BJ (cell line): ENCODE results near the gene ELAVL2. TPM values are rescaled to one million over a fixed set of nuclear protein-coding genes. Genes with fewer than 3 reads are reported as not detected.

Experiments
- CTCF ChIA-PET: fragments of 350-600 bp; formaldehyde crosslinking; extraction: SDS; loops from one replicate; lab custom pipeline; 2021; ENCODE audit warnings: antibody characterized with exemption, inconsistent platforms; lab: Yijun Ruan, JAX
- POLR2A ChIA-PET: fragments of 300-600 bp; sonication (Branson Sonifier 250); formaldehyde crosslinking; extraction: SDS; loops from one replicate; lab custom pipeline; 2021; ENCODE audit warnings: antibody characterized with exemption; lab: Charles Lee
- DNase-seq: peaks from one replicate; pipeline ENCODE4 v3.0.0-alpha.2; 2011; ENCODE audit warnings: low read depth
- H3K27me3 ChIP-seq: 2 replicates; pipeline ENCODE4 v1.6.0; 2011; ENCODE audit warnings: low read length; ENCODE audit not compliant: control insufficient read depth, insufficient read depth
- H3K36me3 ChIP-seq: 2 replicates; pipeline ENCODE4 v1.5.1; 2011; ENCODE audit warnings: low read length; ENCODE audit not compliant: control insufficient read depth, insufficient read depth
- H3K4me3 ChIP-seq: 2 replicates; pipeline ENCODE4 v1.5.1; 2011; ENCODE audit warnings: low read depth, mild to moderate bottlenecking, control low read depth, low read length
- polyA plus RNA-seq: library from polyadenylated mRNA; depleted of rRNA; stranded (reverse); fragments of >200 nt; gene quantifications from 2 replicates; pipeline ENCODE4 v1.2.3, GENCODE V29; 2011
- TF ChIP-seq, protein P1 (sequence below): IDR thresholded peaks from 2 replicates; pipeline ENCODE4 v1.5.1; 2011; ENCODE audit warnings: low read depth, mild to moderate bottlenecking, control low read depth, inconsistent platforms, low read length, moderate library complexity; ENCODE audit not compliant: insufficient read depth

Gene ELAVL2
- polyA plus RNA-seq, 1 experiment, result 0.04 TPM

DNA sequence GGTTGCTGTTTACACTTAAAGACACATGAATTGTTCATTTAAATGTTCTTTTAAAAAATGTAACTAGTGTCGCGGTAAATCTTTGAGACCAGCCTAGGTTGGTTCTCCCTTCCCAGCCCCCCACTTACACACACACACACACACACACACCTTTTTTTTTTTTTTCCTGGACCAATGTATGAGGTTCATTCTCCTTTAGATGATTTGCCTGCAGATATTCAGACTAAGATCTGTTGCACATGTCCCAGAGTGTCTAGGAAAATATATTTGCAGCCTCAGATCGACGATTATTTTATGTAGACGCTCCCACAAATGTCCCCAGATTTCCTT lies 4.4 kb upstream of the ELAVL2 start:
- Histone ChIP-seq H3K4me3 (no peak overlapping the region), H3K27me3 (peaks cover 1% of the 10 kb centered on the region; the same call in 1 of the 2 replicates), H3K36me3 (no peaks in the 10 kb centered on the region)
- ChIA-PET POLR2A (no interaction called here), CTCF (no interaction called here)
- no peak for DNase-seq
- TF ChIP-seq, protein P1, sequence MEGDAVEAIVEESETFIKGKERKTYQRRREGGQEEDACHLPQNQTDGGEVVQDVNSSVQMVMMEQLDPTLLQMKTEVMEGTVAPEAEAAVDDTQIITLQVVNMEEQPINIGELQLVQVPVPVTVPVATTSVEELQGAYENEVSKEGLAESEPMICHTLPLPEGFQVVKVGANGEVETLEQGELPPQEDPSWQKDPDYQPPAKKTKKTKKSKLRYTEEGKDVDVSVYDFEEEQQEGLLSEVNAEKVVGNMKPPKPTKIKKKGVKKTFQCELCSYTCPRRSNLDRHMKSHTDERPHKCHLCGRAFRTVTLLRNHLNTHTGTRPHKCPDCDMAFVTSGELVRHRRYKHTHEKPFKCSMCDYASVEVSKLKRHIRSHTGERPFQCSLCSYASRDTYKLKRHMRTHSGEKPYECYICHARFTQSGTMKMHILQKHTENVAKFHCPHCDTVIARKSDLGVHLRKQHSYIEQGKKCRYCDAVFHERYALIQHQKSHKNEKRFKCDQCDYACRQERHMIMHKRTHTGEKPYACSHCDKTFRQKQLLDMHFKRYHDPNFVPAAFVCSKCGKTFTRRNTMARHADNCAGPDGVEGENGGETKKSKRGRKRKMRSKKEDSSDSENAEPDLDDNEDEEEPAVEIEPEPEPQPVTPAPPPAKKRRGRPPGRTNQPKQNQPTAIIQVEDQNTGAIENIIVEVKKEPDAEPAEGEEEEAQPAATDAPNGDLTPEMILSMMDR, result no peak

DNA sequence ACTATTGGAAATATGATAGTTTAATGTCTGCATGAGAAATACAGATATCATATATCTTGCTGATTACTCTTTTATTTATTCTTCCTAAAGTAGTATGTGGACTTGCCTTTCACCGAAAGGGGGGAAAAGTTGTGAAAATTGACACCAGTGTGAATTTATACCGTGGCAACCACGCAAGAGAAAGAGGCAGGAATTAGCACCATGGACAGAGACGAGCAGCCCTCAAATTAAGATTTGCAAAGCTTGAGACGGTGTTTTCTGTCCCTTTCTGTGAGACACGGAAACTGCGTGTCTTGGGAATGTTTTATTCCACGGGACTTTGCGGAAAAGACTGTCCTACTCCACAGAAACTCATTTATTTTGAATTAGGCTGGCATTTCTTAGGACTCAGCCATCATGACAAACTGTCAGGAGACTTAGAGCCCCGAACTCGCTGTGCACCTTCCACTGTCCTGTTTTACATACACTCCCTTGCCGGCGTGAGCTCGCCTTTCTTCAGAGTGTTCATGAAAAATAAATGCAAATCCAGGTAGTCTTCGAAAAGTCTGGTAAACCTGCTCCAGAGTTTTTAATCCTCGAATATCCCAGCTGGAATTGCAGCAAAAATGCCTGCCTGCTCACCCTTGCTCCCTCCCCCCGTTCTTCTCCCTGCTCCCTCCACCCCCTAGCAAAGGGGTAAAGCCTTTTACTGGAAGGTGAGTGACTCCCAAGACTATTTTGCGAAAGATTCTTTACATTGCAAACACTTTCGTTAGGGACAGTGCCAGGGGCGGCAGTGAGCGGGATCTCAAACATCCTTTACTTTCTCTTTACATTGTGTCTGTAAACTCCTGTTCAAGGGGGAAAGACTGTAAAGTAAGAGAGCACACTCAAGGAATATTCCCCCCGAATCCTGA lies 3.8 kb upstream of the ELAVL2 start:
- Histone ChIP-seq H3K27me3 (peaks cover 1% of the 10 kb centered on the region; the same call in 1 of the 2 replicates), H3K36me3 (no peaks in the 10 kb centered on the region), H3K4me3 (no peak overlapping the region)
- no peak for DNase-seq
- ChIA-PET CTCF (interaction anchor here (0.6 kb wide), 1 partner anchor 367 kb away, joined by 3 read pairs; no protein-coding TSS in a partner anchor), POLR2A (no interaction called here)
- TF ChIP-seq, protein P1, result no peak

DNA sequence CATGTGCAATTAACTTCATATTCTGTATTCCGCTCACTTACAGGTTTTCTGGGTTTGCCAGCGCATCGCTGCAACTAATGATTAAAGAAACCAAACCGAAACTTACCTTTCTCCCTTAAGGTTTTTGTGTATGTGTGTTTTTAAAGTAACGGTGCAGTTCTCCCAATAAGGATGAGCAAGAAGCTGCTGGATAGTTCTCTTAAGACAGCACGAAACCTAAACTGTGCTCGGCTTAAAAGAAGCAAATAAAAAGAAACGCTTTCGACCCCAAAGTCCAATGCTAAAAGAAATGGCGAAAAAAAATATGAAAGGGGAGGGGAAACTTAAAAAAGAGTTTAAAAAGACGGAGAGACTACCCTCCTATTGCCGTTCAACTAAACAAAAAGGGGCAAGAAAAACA lies 340 bp downstream of the ELAVL2 start:
- no peak for DNase-seq
- peak overlapping the region; percentile 39 for H3K4me3 ChIP-seq
- no peaks in the 10 kb centered on the region for H3K36me3 ChIP-seq
- TF ChIP-seq, protein P1, result no peak
- ChIA-PET CTCF (no interaction called here), POLR2A (no interaction called here)
- H3K27me3 ChIP-seq, result peaks cover 17% of the 10 kb centered on the region

DNA sequence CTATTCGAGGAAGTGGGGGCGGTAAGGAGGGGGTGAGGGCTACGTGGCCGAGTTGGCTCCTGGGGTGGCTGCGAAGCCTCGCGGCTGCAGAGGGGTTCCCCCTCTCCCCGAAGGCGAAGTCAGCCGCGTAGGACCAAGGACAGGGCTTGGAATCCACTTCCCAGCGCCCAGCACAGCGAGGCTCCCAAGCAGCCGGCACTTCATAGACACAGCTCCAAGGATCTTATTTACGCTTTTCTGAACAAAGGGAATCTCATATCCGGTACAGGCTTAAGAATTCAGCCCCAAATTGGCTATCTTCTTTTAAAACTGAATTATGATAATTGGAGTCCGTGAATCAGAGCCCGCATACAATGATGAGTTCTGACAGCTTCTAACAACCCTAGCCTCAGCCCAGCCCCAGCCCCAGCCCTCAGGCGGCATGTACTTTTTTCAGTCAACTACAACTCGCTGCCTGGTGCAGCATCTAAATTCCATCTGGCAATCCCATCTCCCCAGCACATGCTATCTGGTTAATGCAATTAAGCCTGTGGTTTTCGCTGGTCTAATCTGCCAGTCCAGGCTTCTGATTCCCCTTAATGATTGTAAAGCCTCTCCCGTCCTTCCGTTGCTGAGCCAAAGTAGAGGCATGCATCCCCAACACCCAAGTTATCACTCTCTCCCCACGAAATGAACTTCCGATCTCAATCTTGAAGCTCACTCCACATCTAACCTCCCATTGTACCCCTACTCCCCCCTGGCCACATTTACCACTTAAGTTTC lies 1.0 kb downstream of the ELAVL2 start:
- ChIA-PET CTCF (interaction anchor here (0.8 kb wide), 1 partner anchor 387 kb away, joined by 3 read pairs; no protein-coding TSS in a partner anchor), POLR2A (no interaction called here)
- peaks cover 19% of the 10 kb centered on the region for H3K27me3 ChIP-seq
- DNase-seq, result no peak
- TF ChIP-seq, protein P1, result no peak
- H3K36me3 ChIP-seq, result no peaks in the 10 kb centered on the region
- peak overlapping the region; percentile 39 for H3K4me3 ChIP-seq
